ENCODE measurements around the gene TRAFD1.

DNA sequence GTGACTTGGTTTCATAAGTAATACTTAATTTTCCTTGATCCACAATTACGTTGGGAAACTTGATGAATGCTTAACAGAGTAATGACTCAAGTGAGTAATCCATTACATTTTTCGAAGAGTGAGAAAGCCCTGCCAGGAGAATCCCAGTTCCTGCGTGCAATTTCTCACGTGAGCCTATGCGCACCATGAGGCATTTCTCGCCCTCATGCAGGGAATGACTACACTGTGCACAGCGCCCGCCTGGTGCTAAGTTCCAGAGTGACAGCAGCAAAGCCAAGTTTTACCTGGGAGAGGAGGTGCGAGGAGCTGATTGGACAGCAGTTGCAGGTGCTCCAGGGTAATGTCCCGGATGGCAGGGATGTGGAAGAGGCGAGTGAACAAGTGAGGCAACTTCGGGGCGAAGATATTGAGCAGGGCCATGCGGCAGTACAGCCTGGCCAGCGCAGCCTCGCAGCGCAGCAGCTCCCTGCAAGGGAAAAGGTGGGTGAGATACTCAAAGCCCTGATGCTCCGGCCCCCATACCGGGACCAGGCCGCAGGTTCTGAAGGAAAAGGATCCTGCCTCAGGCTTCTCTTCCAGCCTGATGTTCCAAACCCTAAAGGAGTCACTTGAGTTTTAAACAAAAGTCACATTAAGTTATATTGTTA, 69.4 kb downstream of the TRAFD1 start:
- TF ChIP-seq ZNF274 (IDR thresholded peaks at IDR 0.05; ENCODE audit: low read depth, low read length) (no peak), YY1 (IDR thresholded peaks at IDR 0.05; ENCODE audit: insufficient read depth, insufficient read length) (no peak), SUZ12 (IDR thresholded peaks at IDR 0.05; ENCODE audit: extremely low read depth, insufficient read depth, insufficient read length) (no peak)

Data from NT2/D1 (cell line).